Measurements from ENCODE around the gene NFIC.

DNA sequence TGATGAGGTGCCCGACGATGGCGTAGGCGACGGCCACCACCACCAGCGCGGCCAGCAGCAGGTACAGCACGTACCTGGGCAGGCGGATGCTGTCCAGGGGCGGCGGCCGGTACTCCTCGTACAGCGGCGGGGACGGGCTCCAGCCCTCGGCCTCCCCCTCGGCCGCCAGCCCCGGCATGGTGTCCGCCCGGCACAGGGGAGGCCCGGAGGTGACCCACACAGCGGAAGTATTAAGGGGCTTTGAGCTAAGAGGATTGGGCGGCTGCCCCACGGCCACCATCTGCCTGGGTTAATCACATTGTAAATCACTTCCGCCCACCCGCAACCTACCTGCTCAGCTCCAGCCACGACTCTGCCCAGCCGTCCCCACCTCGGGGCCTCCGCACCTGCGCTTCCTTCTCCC is 116.8 kb downstream of the NFIC start, which contains the start of gene SMIM44:
- TF ChIP-seq POLR2AphosphoS5 (IDR thresholded peaks at IDR 0.05) = no peak
- TF ChIP-seq, protein P1, sequence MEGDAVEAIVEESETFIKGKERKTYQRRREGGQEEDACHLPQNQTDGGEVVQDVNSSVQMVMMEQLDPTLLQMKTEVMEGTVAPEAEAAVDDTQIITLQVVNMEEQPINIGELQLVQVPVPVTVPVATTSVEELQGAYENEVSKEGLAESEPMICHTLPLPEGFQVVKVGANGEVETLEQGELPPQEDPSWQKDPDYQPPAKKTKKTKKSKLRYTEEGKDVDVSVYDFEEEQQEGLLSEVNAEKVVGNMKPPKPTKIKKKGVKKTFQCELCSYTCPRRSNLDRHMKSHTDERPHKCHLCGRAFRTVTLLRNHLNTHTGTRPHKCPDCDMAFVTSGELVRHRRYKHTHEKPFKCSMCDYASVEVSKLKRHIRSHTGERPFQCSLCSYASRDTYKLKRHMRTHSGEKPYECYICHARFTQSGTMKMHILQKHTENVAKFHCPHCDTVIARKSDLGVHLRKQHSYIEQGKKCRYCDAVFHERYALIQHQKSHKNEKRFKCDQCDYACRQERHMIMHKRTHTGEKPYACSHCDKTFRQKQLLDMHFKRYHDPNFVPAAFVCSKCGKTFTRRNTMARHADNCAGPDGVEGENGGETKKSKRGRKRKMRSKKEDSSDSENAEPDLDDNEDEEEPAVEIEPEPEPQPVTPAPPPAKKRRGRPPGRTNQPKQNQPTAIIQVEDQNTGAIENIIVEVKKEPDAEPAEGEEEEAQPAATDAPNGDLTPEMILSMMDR (IDR thresholded peaks at IDR 0.05) = no peak

Measured in upper lobe of left lung (tissue), 4 donors.